RKO (cell line): ENCODE results near the gene CDH3.

Experiments
- DNase-seq: peaks from one replicate; pipeline ENCODE4 v3.0.0-alpha.2; 2016; ENCODE audit warnings: low spot score

CDH3 gene

GRCh38 chr16:68651136-68651535 lies 6.0 kb downstream of the CDH3 start:
- no peak for DNase-seq

- no peak for DNase-seq
These were observed 7.5 kb downstream of the CDH3 start for GRCh38 chr16:68652659-68653058.

- DNase-seq = no peak
These were observed 10.7 kb downstream of the CDH3 start for GRCh38 chr16:68655806-68656205.

GRCh38 chr16:68656751-68657150 lies 11.6 kb downstream of the CDH3 start:
- no peak for DNase-seq

- peak; percentile 47 for DNase-seq
These were observed 13.3 kb downstream of the CDH3 start for GRCh38 chr16:68658341-68658973.

GRCh38 chr16:68658974-68659360 lies 13.9 kb downstream of the CDH3 start:
- no peak for DNase-seq

- DNase-seq = no peak
These were observed 14.6 kb downstream of the CDH3 start for GRCh38 chr16:68659412-68660358.

GRCh38 chr16:68660359-68660795 lies 15.3 kb downstream of the CDH3 start:
- DNase-seq = no peak

- no peak for DNase-seq
These were observed 16.9 kb downstream of the CDH3 start for GRCh38 chr16:68662035-68662434.

- DNase-seq = no peak
These were observed 19.2 kb downstream of the CDH3 start for GRCh38 chr16:68664297-68664696.

GRCh38 chr16:68665501-68665900 lies 20.4 kb downstream of the CDH3 start:
- peak; percentile 12 for DNase-seq

- no peak for DNase-seq
These were observed 23.2 kb downstream of the CDH3 start for GRCh38 chr16:68668266-68668665.

- DNase-seq = no peak
These were observed 31.2 kb downstream of the CDH3 start for GRCh38 chr16:68676113-68676860.

- DNase-seq = no peak
These were observed 35.9 kb downstream of the CDH3 start for GRCh38 chr16:68681038-68681437.

- DNase-seq = no peak
These were observed 40.8 kb downstream of the CDH3 start for GRCh38 chr16:68685685-68686478.

GRCh38 chr16:68686905-68687304 lies 41.8 kb downstream of the CDH3 start:
- no peak for DNase-seq

GRCh38 chr16:68689921-68690320 lies 44.8 kb downstream of the CDH3 start:
- DNase-seq = no peak

GRCh38 chr16:68695575-68695974 lies 50.5 kb downstream of the CDH3 start:
- DNase-seq = no peak

GRCh38 chr16:68696514-68696913 lies 51.4 kb downstream of the CDH3 start:
- DNase-seq = no peak

- DNase-seq = no peak
These were observed 53.0 kb downstream of the CDH3 start for GRCh38 chr16:68698091-68698490.

- DNase-seq = no peak
These were observed 55.0 kb downstream of the CDH3 start for GRCh38 chr16:68700120-68700519.

GRCh38 chr16:68700831-68701230 lies 55.7 kb downstream of the CDH3 start:
- no peak for DNase-seq
